Caco-2 (cell line): Measurements from ENCODE around the gene STT3A. TPM values are rescaled to one million over a fixed set of nuclear protein-coding genes. Genes with fewer than 3 reads are reported as not detected.

Source experiments
- BruUV-seq: library from RNA; stranded (reverse); fragments of 400-500 nt; replicated peaks from 2 replicates; lab custom pipeline; 2021; lab: Mats Ljungman, UMichigan
- CTCF ChIA-PET: fragments of 300-600 bp; sonication (Branson Sonifier 250); formaldehyde crosslinking; loops from one replicate; lab custom pipeline; 2022; ENCODE audit warnings: antibody characterized with exemption; lab: Charles Lee
- POLR2A ChIA-PET: fragments of 300-600 bp; sonication (Branson Sonifier 250); formaldehyde crosslinking; loops from one replicate; lab custom pipeline; 2022; ENCODE audit warnings: antibody characterized with exemption; lab: Charles Lee
- DNase-seq, 2 experiments: peaks; one replicate each; pipeline versions ENCODE4 v3.0.0 to v3.0.0-alpha.2; 2020 to 2022
- H3K27me3 ChIP-seq: replicated peaks from 2 replicates; pipeline ENCODE4 v1.6.0; 2011; ENCODE audit warnings: low read length; ENCODE audit not compliant: control insufficient read depth, insufficient read depth
- H3K36me3 ChIP-seq: 2 replicates; pipeline ENCODE4 v1.5.1; 2011; ENCODE audit warnings: low read length; ENCODE audit not compliant: control insufficient read depth, insufficient read depth
- H3K4me1 ChIP-seq: fragments of 250-450 bp; sonication (Bioruptor Pico); 2 replicates; pipeline ENCODE4 v1.5.1; 2020; ENCODE audit warnings: mild to moderate bottlenecking
- H3K4me3 ChIP-seq: 2 replicates; pipeline ENCODE4 v1.5.1; 2011; ENCODE audit warnings: low read depth, mild to moderate bottlenecking, control low read depth, low read length
- H3K9me3 ChIP-seq: fragments of 250-450 bp; sonication (Bioruptor Pico); 2 replicates; pipeline ENCODE4 v1.5.1; 2020; ENCODE audit warnings: mild to moderate bottlenecking, moderate library complexity
- H3K27ac Mint-ChIP-seq: one replicate; pipeline ENCODE4 v1.8.0; 2022; ENCODE audit warnings: mixed read lengths; ENCODE audit not compliant: unreplicated experiment
- H3K27me3 Mint-ChIP-seq: one replicate; pipeline ENCODE4 v1.8.0; 2022; ENCODE audit warnings: mixed read lengths; ENCODE audit not compliant: insufficient read depth, unreplicated experiment
- H3K36me3 Mint-ChIP-seq: one replicate; pipeline ENCODE4 v1.8.0; 2022; ENCODE audit warnings: mild to moderate bottlenecking, mixed read lengths; ENCODE audit not compliant: insufficient read depth, unreplicated experiment
- H3K4me1 Mint-ChIP-seq: one replicate; pipeline ENCODE4 v1.8.0; 2022; ENCODE audit warnings: low read depth, mixed read lengths; ENCODE audit not compliant: unreplicated experiment
- H3K4me3 Mint-ChIP-seq: one replicate; pipeline ENCODE4 v1.8.0; 2022; ENCODE audit warnings: mild to moderate bottlenecking, moderate library complexity, mixed read lengths; ENCODE audit not compliant: unreplicated experiment
- H3K9me3 Mint-ChIP-seq: one replicate; pipeline ENCODE4 v1.8.0; 2022; ENCODE audit warnings: mixed read lengths; ENCODE audit not compliant: unreplicated experiment
- CTCF ChIP-seq, 2 experiments: fragments of 200-600 bp in 1 of 2; IDR thresholded peaks; 1 replicate in 1 of 2; 2 replicates in 1 of 2; pipeline versions ENCODE4 v1.5.1 to v1.8.0; 2011 to 2022; ENCODE audit warnings: antibody characterized with exemption in 1 of 2, control low read depth in 1 of 2, inconsistent platforms in 1 of 2, low read depth in 1 of 2, low read length in 1 of 2, mild to moderate bottlenecking in 1 of 2, moderate library complexity in 1 of 2; ENCODE audit not compliant: insufficient read depth in 1 of 2, severe bottlenecking in 1 of 2, unreplicated experiment in 1 of 2
- intact Hi-C: fragments of 100-400 bp; cut with micrococcal nuclease; formaldehyde crosslinking; loops from one replicate; pipeline ENCODE4 v1.10.0; 2022; ENCODE audit not compliant: unreplicated experiment
- total RNA-seq: library from RNA; stranded (reverse); gene quantifications from 2 replicates; pipeline ENCODE4 v1.2.3, GENCODE V29; 2022

The STT3A gene
- total RNA-seq, 1 experiment from 2014 or later = 517 TPM

- intact Hi-C loops = no loop called here
- H3K27me3 Mint-ChIP-seq = no peaks in the 10 kb centered on the region
- no peak for DNase-seq
- H3K4me3 Mint-ChIP-seq = no peak overlapping the region
- no peaks in the 10 kb centered on the region for H3K36me3 Mint-ChIP-seq
- Histone ChIP-seq H3K4me3 (no peak overlapping the region), H3K9me3 (peaks cover 53% of the 10 kb centered on the region), H3K4me1 (no peaks in the 10 kb centered on the region), H3K27me3 (no peaks in the 10 kb centered on the region), H3K36me3 (no peaks in the 10 kb centered on the region)
- peaks cover 62% of the 10 kb centered on the region for H3K9me3 Mint-ChIP-seq
- BruUV-seq = no TSS peak
- ChIA-PET CTCF (interaction anchor here (0.6 kb wide), 1 partner anchor 13 kb away, joined by 3 read pairs; no protein-coding TSS in a partner anchor), POLR2A (no interaction called here)
- no peak overlapping the region for H3K27ac Mint-ChIP-seq
- H3K4me1 Mint-ChIP-seq = no peaks in the 10 kb centered on the region
- no peak for TF ChIP-seq CTCF (IDR thresholded peaks at IDR 0.05; ENCODE audit: insufficient read depth in 1 of 2, low read depth in 1 of 2, low read length in 1 of 2, severe bottlenecking in 1 of 2, unreplicated experiment in 1 of 2)
These were observed 40.8 kb upstream of the STT3A start for GRCh38 chr11:125551835-125552342.

GRCh38 chr11:125552927-125553326 is 39.7 kb upstream of the STT3A start:
- Mint-ChIP-seq H3K4me1 (no peaks in the 10 kb centered on the region), H3K4me3 (no peak overlapping the region), H3K36me3 (no peaks in the 10 kb centered on the region), H3K27ac (no peak overlapping the region), H3K9me3 (peaks cover 52% of the 10 kb centered on the region), H3K27me3 (no peaks in the 10 kb centered on the region)
- Histone ChIP-seq H3K4me3 (no peak overlapping the region), H3K4me1 (no peaks in the 10 kb centered on the region), H3K9me3 (peaks cover 49% of the 10 kb centered on the region), H3K27me3 (no peaks in the 10 kb centered on the region), H3K36me3 (no peaks in the 10 kb centered on the region)
- BruUV-seq = no TSS peak
- no peak for TF ChIP-seq CTCF (IDR thresholded peaks at IDR 0.05; ENCODE audit: insufficient read depth in 1 of 2, low read depth in 1 of 2, low read length in 1 of 2, severe bottlenecking in 1 of 2, unreplicated experiment in 1 of 2)
- POLR2A ChIA-PET = no interaction called here
- intact Hi-C loops = no loop called here
- CTCF ChIA-PET = no interaction called here
- DNase-seq = no peak

GRCh38 chr11:125553357-125553756 is 39.3 kb upstream of the STT3A start:
- ChIA-PET POLR2A (no interaction called here), CTCF (no interaction called here)
- no peak for TF ChIP-seq CTCF (IDR thresholded peaks at IDR 0.05; ENCODE audit: insufficient read depth in 1 of 2, low read depth in 1 of 2, low read length in 1 of 2, severe bottlenecking in 1 of 2, unreplicated experiment in 1 of 2)
- no peak overlapping the region for H3K4me3 ChIP-seq
- H3K36me3 ChIP-seq = no peaks in the 10 kb centered on the region
- H3K9me3 Mint-ChIP-seq = peaks cover 50% of the 10 kb centered on the region
- DNase-seq = peak in 1 of 2 experiments; percentile 39
- peaks cover 49% of the 10 kb centered on the region for H3K9me3 ChIP-seq
- no peaks in the 10 kb centered on the region for H3K36me3 Mint-ChIP-seq
- BruUV-seq = no TSS peak
- no peaks in the 10 kb centered on the region for H3K27me3 Mint-ChIP-seq
- no peaks in the 10 kb centered on the region for H3K4me1 Mint-ChIP-seq
- H3K4me3 Mint-ChIP-seq = no peak overlapping the region
- no peaks in the 10 kb centered on the region for H3K27me3 ChIP-seq
- intact Hi-C loops = no loop called here
- no peaks in the 10 kb centered on the region for H3K4me1 ChIP-seq
- H3K27ac Mint-ChIP-seq = no peak overlapping the region
